ENCODE measurements around the gene UIMC1. TPM values are rescaled to one million over a fixed set of nuclear protein-coding genes. Genes with fewer than 3 reads are reported as not detected.
A peak's percentile ranks its signal among the peaks of the same experiment; 100 is the strongest.

The UIMC1 gene
- total RNA-seq, 1 donor from 2014 or later, result 72.5 TPM

DNA sequence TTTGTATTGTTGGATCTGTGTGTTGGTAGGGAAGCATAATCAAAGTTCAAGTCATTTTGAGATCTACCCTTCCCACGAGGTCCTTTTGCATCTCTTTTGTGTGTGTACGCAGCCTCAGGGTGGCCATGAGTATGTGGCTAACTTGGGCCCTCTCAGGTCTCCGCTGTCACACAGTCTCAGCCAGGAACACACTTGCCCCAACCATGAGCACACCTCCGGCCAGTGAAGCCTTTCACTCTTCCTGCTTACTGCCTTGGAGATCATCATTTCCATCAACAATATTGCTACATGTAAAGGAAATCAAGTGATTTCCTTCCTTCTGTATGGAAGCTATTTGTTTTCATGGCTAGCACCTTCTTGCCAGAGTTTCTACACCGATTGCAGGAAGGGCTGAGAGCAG is 29.9 kb upstream of the UIMC1 start:
- ATAC-seq (ENCODE audit: low read depth) (no peak), DNase-seq (no peak)
- CTCF ChIA-PET, result no interaction called here
- no peaks in the 10 kb centered on the region for H3K27me3 Mint-ChIP-seq
- POLR2A ChIA-PET, result interaction anchor here (0.6 kb wide), 1 partner anchor 22 kb away, joined by 3 read pairs; no protein-coding TSS in a partner anchor
- H3K27ac Mint-ChIP-seq, result no peak overlapping the region
- peaks cover 3% of the 10 kb centered on the region for H3K9me3 Mint-ChIP-seq
- TF ChIP-seq, protein P1, sequence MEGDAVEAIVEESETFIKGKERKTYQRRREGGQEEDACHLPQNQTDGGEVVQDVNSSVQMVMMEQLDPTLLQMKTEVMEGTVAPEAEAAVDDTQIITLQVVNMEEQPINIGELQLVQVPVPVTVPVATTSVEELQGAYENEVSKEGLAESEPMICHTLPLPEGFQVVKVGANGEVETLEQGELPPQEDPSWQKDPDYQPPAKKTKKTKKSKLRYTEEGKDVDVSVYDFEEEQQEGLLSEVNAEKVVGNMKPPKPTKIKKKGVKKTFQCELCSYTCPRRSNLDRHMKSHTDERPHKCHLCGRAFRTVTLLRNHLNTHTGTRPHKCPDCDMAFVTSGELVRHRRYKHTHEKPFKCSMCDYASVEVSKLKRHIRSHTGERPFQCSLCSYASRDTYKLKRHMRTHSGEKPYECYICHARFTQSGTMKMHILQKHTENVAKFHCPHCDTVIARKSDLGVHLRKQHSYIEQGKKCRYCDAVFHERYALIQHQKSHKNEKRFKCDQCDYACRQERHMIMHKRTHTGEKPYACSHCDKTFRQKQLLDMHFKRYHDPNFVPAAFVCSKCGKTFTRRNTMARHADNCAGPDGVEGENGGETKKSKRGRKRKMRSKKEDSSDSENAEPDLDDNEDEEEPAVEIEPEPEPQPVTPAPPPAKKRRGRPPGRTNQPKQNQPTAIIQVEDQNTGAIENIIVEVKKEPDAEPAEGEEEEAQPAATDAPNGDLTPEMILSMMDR (IDR thresholded peaks at IDR 0.05), result no peak
- peaks cover 53% of the 10 kb centered on the region for H3K36me3 Mint-ChIP-seq (ENCODE audit: low read depth)
- intact Hi-C loops (cut with micrococcal nuclease), result no loop called here
- H3K4me3 Mint-ChIP-seq, result no peak overlapping the region
- peaks cover 9% of the 10 kb centered on the region for H3K4me1 Mint-ChIP-seq

DNA sequence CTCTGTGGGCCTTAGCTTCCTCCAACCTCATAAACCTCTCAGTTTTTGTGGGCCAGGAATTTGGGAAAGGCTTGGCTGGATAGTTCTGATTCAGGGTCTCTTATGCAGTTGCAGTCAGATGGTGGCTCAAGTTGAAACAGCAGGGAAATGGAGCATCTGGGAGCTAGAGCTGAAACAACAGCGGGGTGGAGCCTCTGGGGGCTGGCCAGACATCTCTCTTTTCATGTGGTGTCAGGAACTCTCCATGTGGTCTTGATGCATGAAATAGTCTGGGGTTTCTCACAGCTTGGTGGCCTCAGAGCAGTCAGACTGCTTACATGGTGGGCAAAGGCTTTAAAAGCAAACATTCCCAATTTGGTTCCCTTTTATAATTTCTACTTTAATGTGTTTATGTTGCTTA is 29.4 kb upstream of the UIMC1 start:
- no peak overlapping the region for H3K4me3 Mint-ChIP-seq
- no peak for DNase-seq
- no peak overlapping the region for H3K27ac Mint-ChIP-seq
- H3K27me3 Mint-ChIP-seq, result no peaks in the 10 kb centered on the region
- CTCF ChIA-PET, result no interaction called here
- TF ChIP-seq, protein P1 (IDR thresholded peaks at IDR 0.05), result no peak
- peaks cover 9% of the 10 kb centered on the region for H3K4me1 Mint-ChIP-seq
- peaks cover 51% of the 10 kb centered on the region for H3K36me3 Mint-ChIP-seq (ENCODE audit: low read depth)
- intact Hi-C loops (cut with micrococcal nuclease), result no loop called here
- ATAC-seq (ENCODE audit: low read depth), result no peak
- H3K9me3 Mint-ChIP-seq, result peaks cover 6% of the 10 kb centered on the region
- POLR2A ChIA-PET, result interaction anchor here (0.6 kb wide), 1 partner anchor 44 kb away, joined by 9 read pairs; no protein-coding TSS in a partner anchor

DNA sequence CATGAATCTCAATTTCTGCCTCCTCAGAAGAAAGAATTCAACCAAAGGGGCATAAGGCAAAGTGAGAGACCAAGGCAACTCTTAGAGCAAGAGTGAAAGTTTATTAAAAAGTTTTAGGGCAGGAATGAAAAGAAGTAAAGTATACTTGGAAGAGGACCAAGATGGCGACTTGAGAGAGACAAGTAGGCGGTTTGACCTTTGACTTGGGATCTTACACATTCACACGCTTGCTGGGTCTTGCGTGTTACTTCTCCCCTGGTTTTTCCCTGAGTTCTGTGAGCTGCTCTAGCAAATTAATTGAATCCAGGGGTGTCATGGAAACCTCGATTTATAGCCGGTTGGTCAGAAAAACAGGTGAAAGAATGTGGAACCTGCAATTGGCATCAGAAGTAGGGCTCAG is 22.9 kb upstream of the UIMC1 start:
- Mint-ChIP-seq H3K4me1 (peaks cover 13% of the 10 kb centered on the region), H3K9me3 (peaks cover 6% of the 10 kb centered on the region), H3K36me3 (ENCODE audit: low read depth) (peaks cover 64% of the 10 kb centered on the region), H3K27ac (no peak overlapping the region), H3K27me3 (no peaks in the 10 kb centered on the region), H3K4me3 (no peak overlapping the region)
- ATAC-seq (ENCODE audit: low read depth) (no peak), DNase-seq (no peak)
- intact Hi-C loops (cut with micrococcal nuclease), result no loop called here
- TF ChIP-seq, protein P1 (IDR thresholded peaks at IDR 0.05), result no peak
- ChIA-PET CTCF (no interaction called here), POLR2A (interaction anchor here (0.9 kb wide), 1 partner anchor 42 kb away, joined by 9 read pairs; no protein-coding TSS in a partner anchor)

DNA sequence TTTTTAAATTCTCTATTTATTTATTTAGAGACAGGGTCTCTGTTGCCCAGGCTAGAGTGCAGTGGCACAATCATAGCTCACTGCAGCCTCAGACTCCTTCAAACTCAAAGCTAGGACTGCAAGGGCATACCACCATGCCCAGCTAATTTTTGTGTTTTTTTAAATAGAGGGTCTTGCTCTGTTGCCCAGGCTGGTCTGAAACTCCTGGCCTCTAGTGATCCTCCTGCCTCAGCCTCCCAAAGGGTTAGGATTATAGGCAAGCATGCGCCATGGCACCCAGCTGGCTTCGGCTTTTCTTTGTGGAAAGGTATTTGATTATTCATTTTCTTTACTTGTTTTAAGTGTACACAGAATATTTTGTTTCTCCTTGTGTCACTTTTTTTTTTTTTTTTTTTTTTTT is 21.1 kb upstream of the UIMC1 start:
- POLR2A ChIA-PET, result interaction anchor here (0.7 kb wide), 4 partner anchors 21 to 387 kb away, joined by 4 to 12 read pairs (median 5); no protein-coding TSS in a partner anchor
- peaks cover 25% of the 10 kb centered on the region for H3K4me1 Mint-ChIP-seq
- CTCF ChIA-PET, result no interaction called here
- H3K4me3 Mint-ChIP-seq, result no peak overlapping the region
- intact Hi-C loops (cut with micrococcal nuclease), result no loop called here
- TF ChIP-seq, protein P1 (IDR thresholded peaks at IDR 0.05), result no peak
- peaks cover 54% of the 10 kb centered on the region for H3K36me3 Mint-ChIP-seq (ENCODE audit: low read depth)
- peaks cover 6% of the 10 kb centered on the region for H3K9me3 Mint-ChIP-seq
- no peaks in the 10 kb centered on the region for H3K27me3 Mint-ChIP-seq
- ATAC-seq (ENCODE audit: low read depth) (no peak), DNase-seq (no peak)
- no peak overlapping the region for H3K27ac Mint-ChIP-seq

DNA sequence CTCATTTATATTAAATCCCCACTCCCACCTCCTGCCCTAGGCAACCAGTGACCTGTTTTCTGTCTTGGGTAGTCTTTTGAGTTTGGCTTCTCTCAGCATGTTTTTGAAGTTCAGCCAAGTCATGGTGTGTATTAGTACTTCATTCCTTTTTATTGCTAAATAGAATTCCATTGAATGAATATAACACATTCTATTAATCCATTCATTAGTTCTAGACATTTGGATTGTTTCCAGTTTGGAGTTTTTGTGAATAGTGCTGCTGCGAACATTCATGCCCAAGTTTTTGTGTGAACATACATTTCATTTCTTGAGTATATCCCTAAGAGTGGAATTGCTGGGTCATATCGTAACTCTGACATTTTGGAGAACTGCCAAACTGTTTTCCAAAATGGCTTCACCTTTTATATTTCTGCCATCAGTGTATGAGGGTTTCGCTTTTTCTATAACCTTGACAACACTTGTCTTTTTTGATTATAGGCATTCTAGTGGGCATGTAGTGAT is 18.6 kb upstream of the UIMC1 start:
- no peak for DNase-seq
- no peaks in the 10 kb centered on the region for H3K27me3 Mint-ChIP-seq
- no peak for ATAC-seq (ENCODE audit: low read depth)
- H3K27ac Mint-ChIP-seq, result peak overlapping the region; percentile 59
- H3K36me3 Mint-ChIP-seq (ENCODE audit: low read depth), result peaks cover 42% of the 10 kb centered on the region
- no peak overlapping the region for H3K4me3 Mint-ChIP-seq
- ChIA-PET CTCF (no interaction called here), POLR2A (interaction anchor here (0.5 kb wide), 1 partner anchor 40 kb away, joined by 6 read pairs; no protein-coding TSS in a partner anchor)
- no peaks in the 10 kb centered on the region for H3K9me3 Mint-ChIP-seq
- H3K4me1 Mint-ChIP-seq, result peaks cover 38% of the 10 kb centered on the region
- intact Hi-C loops (cut with micrococcal nuclease), result no loop called here
- TF ChIP-seq, protein P1 (IDR thresholded peaks at IDR 0.05), result no peak

Measured in activated B cell treated with CpG ODN at 0.5 μM for 24 hours (primary cell).